HepG2 (cell line): Measurements from ENCODE around the gene TASOR. TPM values are rescaled to one million over a fixed set of nuclear protein-coding genes. Genes with fewer than 3 reads are reported as not detected.

Experiments used
- ATAC-seq: fragments of 200-7000 bp; cut with Tn5 transposase; 3 replicates; pipeline ENCODE4 v1.9.1; 2020; ENCODE audit warnings: mild to moderate bottlenecking, moderate library complexity
- BruUV-seq: library from RNA; stranded (reverse); fragments of 400-500 nt; replicated peaks from 2 replicates; lab custom pipeline; 2021; lab: Mats Ljungman, UMichigan
- CTCF ChIA-PET: fragments of 300-600 bp; formaldehyde crosslinking; extraction: SDS; loops from one replicate; lab custom pipeline; 2021; ENCODE audit warnings: low total read pairs, inconsistent platforms, low intra/inter-chr PET ratio; lab: Yijun Ruan, JAX
- POLR2A ChIA-PET: fragments of 350-600 bp; sonication (Branson Sonifier 250); formaldehyde crosslinking; loops from one replicate; lab custom pipeline; 2020; ENCODE audit warnings: antibody characterized with exemption, inconsistent platforms; lab: Yijun Ruan, JAX
- DNase-seq: peaks from one replicate; pipeline ENCODE4 v3.0.0-alpha.2; 2015; ENCODE audit warnings: low spot score
- FAIRE-seq: peaks from 3 replicates; lab custom pipeline; 2011; peaks lifted over from hg19 to GRCh38; lab: Jason Lieb, UNC
- H2AFZ ChIP-seq: one replicate; pipeline ENCODE4 v1.6.1; 2011; ENCODE audit warnings: low read length, inconsistent platforms
- H3K27ac ChIP-seq: fragments of 300-600 bp; 3 replicates; pipeline ENCODE4 v1.8.0; 2011; ENCODE audit warnings: mixed run types, mild to moderate bottlenecking, mixed read lengths, low read length, inconsistent platforms; ENCODE audit not compliant: insufficient read depth; ENCODE audit errors: extremely low read length
- H3K27me3 ChIP-seq, 2 experiments: fragments of 200-600 bp in 1 of 2; 2 replicates in 1 of 2; 3 replicates in 1 of 2; pipeline versions ENCODE4 v1.6.0 to v1.8.0; 2011; ENCODE audit warnings: low read length in 2 of 2, mild to moderate bottlenecking in 2 of 2, moderate library complexity in 2 of 2, inconsistent platforms in 1 of 2; ENCODE audit not compliant: insufficient read depth in 2 of 2, control insufficient read depth in 1 of 2
- H3K36me3 ChIP-seq, 2 experiments: fragments of 200-600 bp in 1 of 2; replicated peaks in 1 of 2; 2 replicates in 1 of 2; 3 replicates in 1 of 2; pipeline versions ENCODE4 v1.5.1 to v1.8.0; 2011; ENCODE audit warnings: low read length in 2 of 2, inconsistent platforms in 1 of 2; ENCODE audit not compliant: insufficient read depth in 2 of 2, control insufficient read depth in 1 of 2
- H3K4me1 ChIP-seq: 2 replicates; pipeline ENCODE4 v1.5.1; 2012; ENCODE audit warnings: low read length, inconsistent platforms; ENCODE audit not compliant: insufficient read depth
- H3K4me2 ChIP-seq: 2 replicates; pipeline ENCODE4 v1.6.0; 2011; ENCODE audit warnings: low read depth, low read length, inconsistent platforms
- H3K4me3 ChIP-seq, 3 experiments: fragments of 200-600 bp in 1 of 3; sonication (generic), shearing (Covaris generic) in 1 of 3; replicated peaks in 1 of 3; 2 replicates each; pipeline ENCODE4 v1.5.1; 2011 to 2016; ENCODE audit warnings: low read length in 3 of 3, inconsistent platforms in 2 of 3, low read depth in 2 of 3, mild to moderate bottlenecking in 2 of 3, control low read depth in 1 of 3, mixed read lengths in 1 of 3; ENCODE audit not compliant: insufficient read depth in 1 of 3
- H3K79me2 ChIP-seq: one replicate; pipeline ENCODE4 v1.6.1; 2011; ENCODE audit warnings: low read length, inconsistent platforms; ENCODE audit not compliant: insufficient read depth
- H3K9ac ChIP-seq: 2 replicates; pipeline ENCODE4 v1.6.0; 2011; ENCODE audit warnings: mild to moderate bottlenecking, low read depth, low read length, inconsistent platforms; ENCODE audit not compliant: insufficient read depth
- H3K9me3 ChIP-seq: 2 replicates; pipeline ENCODE4 v1.5.1; 2012; ENCODE audit warnings: mild to moderate bottlenecking, low read length
- H4K20me1 ChIP-seq: 2 replicates; pipeline ENCODE4 v1.6.0; 2011; ENCODE audit warnings: inconsistent platforms, mild to moderate bottlenecking, low read length, moderate library complexity; ENCODE audit not compliant: insufficient read depth
- ATF3 ChIP-seq: sonication (generic); formaldehyde crosslinking; IDR thresholded peaks from 2 replicates; pipeline ENCODE4 v1.4.0; 2020; ENCODE audit warnings: missing genetic modification reagents
- ZBTB44 ChIP-seq: sonication (generic); formaldehyde crosslinking; IDR thresholded peaks from 2 replicates; pipeline ENCODE4 v1.4.0; 2020; ENCODE audit warnings: missing genetic modification reagents
- ZFAT ChIP-seq: sonication (generic); formaldehyde crosslinking; conservative IDR thresholded peaks from 2 replicates; pipeline ENCODE4 v1.8.1; 2023; ENCODE audit warnings: missing genetic modification reagents, inconsistent platforms
- ZNF598 ChIP-seq: sonication (generic); formaldehyde crosslinking; IDR thresholded peaks from 2 replicates; pipeline ENCODE4 v1.5.1; 2020; ENCODE audit warnings: mild to moderate bottlenecking, missing genetic modification reagents, borderline replicate concordance
- WGBS: methylation state at CpG from one replicate; pipeline ENCODE4 v1.1.6; 2017; ENCODE audit warnings: low lambda C conversion rate; 5-methylcytosine and 5-hydroxymethylcytosine counted together
- in situ Hi-C: cut with HindIII; loops from 2 replicates; pipeline ENCODE4 v1.10.0; 2017; ENCODE audit warnings: low pct_unique_long_range_greater_than_20kb; ENCODE audit not compliant: extremely low pct_ligation_motif_present
- intact Hi-C: fragments of 100-400 bp; cut with micrococcal nuclease; formaldehyde crosslinking; loops from one replicate; pipeline ENCODE4 v1.10.0; 2022; ENCODE audit not compliant: unreplicated experiment
- polyA plus RNA-seq, 8 experiments: library from polyadenylated mRNA; depleted of rRNA in 3 of 8; stranded (reverse) in 7 of 8; unstranded in 1 of 8; fragments of >200 nt; fragmentation: Illumina TruSeq in 4 of 8; extraction: Trizol in 4 of 8; gene quantifications; 2 replicates each; pipeline versions ENCODE4 v1.2.1 to v1.2.3, GENCODE V29; 2011 to 2016; ENCODE audit warnings: low read depth in 4 of 8, missing spikeins in 1 of 8, mixed read lengths in 1 of 8; ENCODE audit not compliant: insufficient read depth in 1 of 8
- total RNA-seq, 5 experiments: library from RNA; depleted of rRNA; stranded (reverse); fragments of >200 nt; fragmentation: Illumina TruSeq; extraction: Trizol; gene quantifications; 2 replicates each; pipeline ENCODE4 v1.2.3, GENCODE V29; 2016; ENCODE audit warnings: low read depth in 1 of 5
- TF ChIP-seq, protein P1 (sequence below): sonication (generic); formaldehyde crosslinking; IDR thresholded peaks from 2 replicates; pipeline ENCODE4 v1.4.0; 2020; ENCODE audit warnings: mild to moderate bottlenecking, missing genetic modification reagents, borderline replicate concordance
- TF ChIP-seq, protein P2 (sequence below): sonication (generic); formaldehyde crosslinking; IDR thresholded peaks from 2 replicates; pipeline ENCODE4 v1.4.0; 2020; ENCODE audit warnings: missing genetic modification reagents

Gene TASOR
- total and polyA plus RNA-seq, 2 of the 13 experiments (the other 11 are each of a cell fraction or from before 2014, with no cell fraction given): 20.1 to 32.5 TPM

DNA sequence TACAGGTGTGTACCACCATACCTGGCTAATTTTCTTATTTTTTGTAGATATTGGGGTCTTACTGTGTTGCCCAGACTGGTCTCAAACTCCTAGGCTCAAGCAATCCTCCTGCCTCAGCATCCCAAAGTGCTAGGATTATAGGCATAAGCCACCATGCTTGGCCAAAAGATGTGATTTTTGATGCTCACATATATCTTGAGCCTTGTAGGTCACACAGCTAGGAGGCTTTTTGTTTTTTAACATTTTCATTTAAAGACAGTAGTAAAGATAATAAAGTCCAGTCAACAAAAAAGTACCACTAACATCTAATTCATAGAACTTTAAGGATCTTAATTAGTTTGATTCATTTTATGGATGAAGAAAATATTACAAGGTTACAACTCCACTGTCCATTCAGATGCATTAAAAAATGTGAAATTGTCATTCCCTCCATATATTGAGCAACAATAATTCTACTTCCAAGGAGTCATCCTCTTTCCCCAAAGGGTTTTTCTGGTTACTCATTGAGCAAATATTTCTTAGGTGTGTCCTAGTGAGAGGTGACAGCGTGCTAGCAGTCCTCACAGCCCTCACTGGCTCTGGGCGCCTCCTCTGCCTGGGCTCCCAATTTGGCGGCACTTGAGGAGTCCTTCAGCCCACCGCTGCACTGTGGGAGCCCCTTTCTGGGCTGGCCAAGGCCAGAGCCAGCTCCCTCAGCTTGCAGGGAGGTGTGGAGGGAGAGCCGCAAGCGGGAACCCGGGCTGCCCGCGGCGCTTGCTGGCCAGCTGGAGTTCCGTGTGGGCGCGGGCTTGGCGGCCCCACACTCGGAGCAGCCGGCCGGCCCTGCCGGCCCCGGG lies 8.3 kb upstream of the TASOR start:
- FAIRE-seq: no peak
- H3K79me2 ChIP-seq: no peaks in the 10 kb centered on the region
- ChIA-PET POLR2A (no interaction called here), CTCF (no interaction called here)
- no peaks in the 10 kb centered on the region for H3K27me3 ChIP-seq
- no peaks in the 10 kb centered on the region for H3K36me3 ChIP-seq
- no peak overlapping the region for H3K4me3 ChIP-seq
- H4K20me1 ChIP-seq: no peaks in the 10 kb centered on the region
- BruUV-seq: no TSS peak
- H3K9ac ChIP-seq: no peak overlapping the region
- intact Hi-C loops: no loop called here
- H3K4me1 ChIP-seq: peaks cover 5% of the 10 kb centered on the region; the same call in 1 of the 2 replicates
- TF ChIP-seq ZFAT (CRISPR knock-in tag) (no peak), ZBTB44 (CRISPR knock-in tag) (no peak), ATF3 (no peak), ZNF598 (CRISPR knock-in tag) (no peak)
- TF ChIP-seq, protein P1, sequence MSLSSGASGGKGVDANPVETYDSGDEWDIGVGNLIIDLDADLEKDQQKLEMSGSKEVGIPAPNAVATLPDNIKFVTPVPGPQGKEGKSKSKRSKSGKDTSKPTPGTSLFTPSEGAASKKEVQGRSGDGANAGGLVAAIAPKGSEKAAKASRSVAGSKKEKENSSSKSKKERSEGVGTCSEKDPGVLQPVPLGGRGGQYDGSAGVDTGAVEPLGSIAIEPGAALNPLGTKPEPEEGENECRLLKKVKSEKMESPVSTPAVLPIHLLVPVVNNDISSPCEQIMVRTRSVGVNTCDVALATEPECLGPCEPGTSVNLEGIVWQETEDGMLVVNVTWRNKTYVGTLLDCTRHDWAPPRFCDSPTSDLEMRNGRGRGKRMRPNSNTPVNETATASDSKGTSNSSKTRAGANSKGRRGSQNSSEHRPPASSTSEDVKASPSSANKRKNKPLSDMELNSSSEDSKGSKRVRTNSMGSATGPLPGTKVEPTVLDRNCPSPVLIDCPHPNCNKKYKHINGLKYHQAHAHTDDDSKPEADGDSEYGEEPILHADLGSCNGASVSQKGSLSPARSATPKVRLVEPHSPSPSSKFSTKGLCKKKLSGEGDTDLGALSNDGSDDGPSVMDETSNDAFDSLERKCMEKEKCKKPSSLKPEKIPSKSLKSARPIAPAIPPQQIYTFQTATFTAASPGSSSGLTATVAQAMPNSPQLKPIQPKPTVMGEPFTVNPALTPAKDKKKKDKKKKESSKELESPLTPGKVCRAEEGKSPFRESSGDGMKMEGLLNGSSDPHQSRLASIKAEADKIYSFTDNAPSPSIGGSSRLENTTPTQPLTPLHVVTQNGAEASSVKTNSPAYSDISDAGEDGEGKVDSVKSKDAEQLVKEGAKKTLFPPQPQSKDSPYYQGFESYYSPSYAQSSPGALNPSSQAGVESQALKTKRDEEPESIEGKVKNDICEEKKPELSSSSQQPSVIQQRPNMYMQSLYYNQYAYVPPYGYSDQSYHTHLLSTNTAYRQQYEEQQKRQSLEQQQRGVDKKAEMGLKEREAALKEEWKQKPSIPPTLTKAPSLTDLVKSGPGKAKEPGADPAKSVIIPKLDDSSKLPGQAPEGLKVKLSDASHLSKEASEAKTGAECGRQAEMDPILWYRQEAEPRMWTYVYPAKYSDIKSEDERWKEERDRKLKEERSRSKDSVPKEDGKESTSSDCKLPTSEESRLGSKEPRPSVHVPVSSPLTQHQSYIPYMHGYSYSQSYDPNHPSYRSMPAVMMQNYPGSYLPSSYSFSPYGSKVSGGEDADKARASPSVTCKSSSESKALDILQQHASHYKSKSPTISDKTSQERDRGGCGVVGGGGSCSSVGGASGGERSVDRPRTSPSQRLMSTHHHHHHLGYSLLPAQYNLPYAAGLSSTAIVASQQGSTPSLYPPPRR (CRISPR knock-in tag): no peak
- TF ChIP-seq, protein P2, sequence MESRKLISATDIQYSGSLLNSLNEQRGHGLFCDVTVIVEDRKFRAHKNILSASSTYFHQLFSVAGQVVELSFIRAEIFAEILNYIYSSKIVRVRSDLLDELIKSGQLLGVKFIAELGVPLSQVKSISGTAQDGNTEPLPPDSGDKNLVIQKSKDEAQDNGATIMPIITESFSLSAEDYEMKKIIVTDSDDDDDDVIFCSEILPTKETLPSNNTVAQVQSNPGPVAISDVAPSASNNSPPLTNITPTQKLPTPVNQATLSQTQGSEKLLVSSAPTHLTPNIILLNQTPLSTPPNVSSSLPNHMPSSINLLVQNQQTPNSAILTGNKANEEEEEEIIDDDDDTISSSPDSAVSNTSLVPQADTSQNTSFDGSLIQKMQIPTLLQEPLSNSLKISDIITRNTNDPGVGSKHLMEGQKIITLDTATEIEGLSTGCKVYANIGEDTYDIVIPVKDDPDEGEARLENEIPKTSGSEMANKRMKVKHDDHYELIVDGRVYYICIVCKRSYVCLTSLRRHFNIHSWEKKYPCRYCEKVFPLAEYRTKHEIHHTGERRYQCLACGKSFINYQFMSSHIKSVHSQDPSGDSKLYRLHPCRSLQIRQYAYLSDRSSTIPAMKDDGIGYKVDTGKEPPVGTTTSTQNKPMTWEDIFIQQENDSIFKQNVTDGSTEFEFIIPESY (CRISPR knock-in tag): peak; percentile 51; the same call in 1 of the 2 replicates
- in situ Hi-C loops: no loop called here
- DNase-seq: no peak
- H2AFZ ChIP-seq: no peak overlapping the region
- no peaks in the 10 kb centered on the region for H3K9me3 ChIP-seq
- whole genome bisulfite sequencing: 88% methylated on average over 6 of the region's 19 CpGs
- no peak overlapping the region for H3K27ac ChIP-seq
- no peak overlapping the region for H3K4me2 ChIP-seq
- ATAC-seq: no peak
